Mesothelial cell of epicardium (in vitro differentiated cells): ENCODE measurements around the gene ABCA3. TPM values are rescaled to one million over a fixed set of nuclear protein-coding genes. Genes with fewer than 3 reads are reported as not detected.
A peak's percentile ranks its signal among the peaks of the same experiment; 100 is the strongest.

ENCODE experiments used
- DNase-seq, 2 experiments: peaks; one replicate each; pipeline ENCODE4 v3.0.0; 2021; ENCODE audit warnings: low spot score in 2 of 2; ENCODE audit not compliant: unreplicated experiment in 2 of 2
- H3K27ac Mint-ChIP-seq: 2 replicates; pipeline ENCODE4 v1.8.0; 2021; ENCODE audit warnings: mixed read lengths
- H3K27me3 Mint-ChIP-seq: 2 replicates; pipeline ENCODE4 v1.8.0; 2021; ENCODE audit warnings: low read depth, mixed read lengths
- H3K36me3 Mint-ChIP-seq: 2 replicates; pipeline ENCODE4 v1.8.0; 2021; ENCODE audit warnings: mixed read lengths
- H3K4me1 Mint-ChIP-seq: 2 replicates; pipeline ENCODE4 v1.8.0; 2021; ENCODE audit warnings: mixed read lengths
- H3K4me3 Mint-ChIP-seq: 2 replicates; pipeline ENCODE4 v1.8.0; 2021; ENCODE audit warnings: mild to moderate bottlenecking, moderate library complexity, mixed read lengths
- H3K9me3 Mint-ChIP-seq: 2 replicates; pipeline ENCODE4 v1.8.0; 2021; ENCODE audit warnings: mixed read lengths
- total RNA-seq: library from RNA; stranded (reverse); gene quantifications from 3 replicates; pipeline ENCODE4 v1.2.1, GENCODE V29; 2021
- TF ChIP-seq, protein P1 (sequence below): fragments of 200-600 bp; sonication (generic); IDR thresholded peaks from one replicate; pipeline ENCODE4 v1.5.0; 2021; ENCODE audit warnings: antibody characterized with exemption; ENCODE audit not compliant: unreplicated experiment

Gene ABCA3
- total RNA-seq, 1 donor from 2014 or later: 3.5 TPM

DNA sequence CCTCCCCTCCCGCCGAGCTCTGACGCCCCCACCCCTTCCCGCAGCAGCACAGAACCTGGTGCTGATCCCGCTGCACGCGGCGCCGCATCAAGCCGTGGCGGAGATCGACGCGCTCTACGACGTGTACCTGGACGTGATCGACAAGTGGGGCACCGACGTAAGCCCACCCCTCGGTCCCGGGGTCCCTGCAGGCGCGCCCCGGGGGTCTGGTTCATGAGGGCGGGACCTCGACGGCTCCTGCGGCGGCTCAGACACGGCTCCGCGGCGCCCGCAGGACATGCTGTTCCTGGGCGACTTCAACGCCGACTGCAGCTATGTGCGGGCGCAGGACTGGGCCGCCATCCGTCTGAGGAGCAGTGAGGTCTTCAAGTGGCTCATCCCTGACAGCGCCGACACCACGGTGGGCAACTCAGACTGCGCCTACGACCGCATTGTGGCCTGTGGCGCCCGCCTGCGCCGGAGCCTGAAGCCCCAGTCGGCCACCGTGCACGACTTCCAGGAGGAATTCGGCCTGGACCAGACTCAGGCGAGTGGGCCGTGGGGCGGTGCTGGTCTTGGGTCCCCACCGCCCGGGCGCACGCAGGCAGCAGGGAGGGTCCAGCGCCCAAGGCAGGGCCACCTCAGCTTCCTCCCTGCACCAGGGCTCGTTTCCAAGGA is 102.9 kb downstream of the ABCA3 start:
- Mint-ChIP-seq H3K4me3 (peak overlapping the region; percentile 46), H3K27ac (no peak overlapping the region), H3K36me3 (peaks cover 16% of the 10 kb centered on the region), H3K4me1 (peaks cover 2% of the 10 kb centered on the region), H3K9me3 (no peaks in the 10 kb centered on the region), H3K27me3 (peaks cover 44% of the 10 kb centered on the region)
- no peak for DNase-seq
- TF ChIP-seq, protein P1, sequence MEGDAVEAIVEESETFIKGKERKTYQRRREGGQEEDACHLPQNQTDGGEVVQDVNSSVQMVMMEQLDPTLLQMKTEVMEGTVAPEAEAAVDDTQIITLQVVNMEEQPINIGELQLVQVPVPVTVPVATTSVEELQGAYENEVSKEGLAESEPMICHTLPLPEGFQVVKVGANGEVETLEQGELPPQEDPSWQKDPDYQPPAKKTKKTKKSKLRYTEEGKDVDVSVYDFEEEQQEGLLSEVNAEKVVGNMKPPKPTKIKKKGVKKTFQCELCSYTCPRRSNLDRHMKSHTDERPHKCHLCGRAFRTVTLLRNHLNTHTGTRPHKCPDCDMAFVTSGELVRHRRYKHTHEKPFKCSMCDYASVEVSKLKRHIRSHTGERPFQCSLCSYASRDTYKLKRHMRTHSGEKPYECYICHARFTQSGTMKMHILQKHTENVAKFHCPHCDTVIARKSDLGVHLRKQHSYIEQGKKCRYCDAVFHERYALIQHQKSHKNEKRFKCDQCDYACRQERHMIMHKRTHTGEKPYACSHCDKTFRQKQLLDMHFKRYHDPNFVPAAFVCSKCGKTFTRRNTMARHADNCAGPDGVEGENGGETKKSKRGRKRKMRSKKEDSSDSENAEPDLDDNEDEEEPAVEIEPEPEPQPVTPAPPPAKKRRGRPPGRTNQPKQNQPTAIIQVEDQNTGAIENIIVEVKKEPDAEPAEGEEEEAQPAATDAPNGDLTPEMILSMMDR: no peak

DNA sequence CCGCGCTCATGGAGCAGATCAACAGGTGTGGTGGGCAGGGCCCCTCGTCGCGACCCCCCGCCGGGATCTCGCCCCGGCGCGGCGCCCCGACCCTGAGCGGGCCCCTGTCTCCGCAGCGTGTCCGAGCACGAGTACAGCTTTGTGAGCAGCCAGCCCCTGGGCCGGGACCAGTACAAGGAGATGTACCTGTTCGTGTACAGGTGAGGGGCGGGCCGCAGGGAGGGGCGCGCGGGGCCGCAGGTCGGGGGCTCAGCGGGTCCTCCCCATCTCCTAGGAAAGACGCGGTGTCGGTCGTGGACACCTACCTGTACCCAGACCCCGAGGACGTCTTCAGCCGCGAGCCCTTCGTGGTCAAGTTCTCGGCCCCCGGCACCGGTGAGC is 103.4 kb downstream of the ABCA3 start:
- Mint-ChIP-seq H3K36me3 (peaks cover 12% of the 10 kb centered on the region), H3K4me3 (peak overlapping the region; percentile 41), H3K9me3 (no peaks in the 10 kb centered on the region), H3K4me1 (peaks cover 2% of the 10 kb centered on the region), H3K27ac (no peak overlapping the region), H3K27me3 (peaks cover 44% of the 10 kb centered on the region)
- TF ChIP-seq, protein P1: no peak
- no peak for DNase-seq

GRCh38 chr16:2236337-2237101 is 104.0 kb downstream of the ABCA3 start, which contains the start of gene DNASE1L2:
Gene DNASE1L2, plus strand, starts transcription at chr16:2236444. Its CDS starts 373 bp downstream, at chr16:2236817.
- H3K9me3 Mint-ChIP-seq: no peaks in the 10 kb centered on the region
- peak within 1 kb of the TSS; percentile 41 for H3K4me3 Mint-ChIP-seq
- peaks cover 2% of the 10 kb centered on the region for H3K4me1 Mint-ChIP-seq
- DNase-seq: no peak
- peaks cover 44% of the 10 kb centered on the region for H3K27me3 Mint-ChIP-seq
- H3K27ac Mint-ChIP-seq: no peak within 1 kb of the TSS
- TF ChIP-seq, protein P1: no peak
- H3K36me3 Mint-ChIP-seq: peaks cover 12% of the 10 kb centered on the region

GRCh38 chr16:2235695-2236336 is 104.7 kb downstream of the ABCA3 start:
- Mint-ChIP-seq H3K4me3 (no peak overlapping the region), H3K27ac (no peak overlapping the region), H3K4me1 (peaks cover 2% of the 10 kb centered on the region), H3K27me3 (peaks cover 44% of the 10 kb centered on the region), H3K36me3 (peaks cover 12% of the 10 kb centered on the region), H3K9me3 (no peaks in the 10 kb centered on the region)
- TF ChIP-seq, protein P1: no peak
- no peak for DNase-seq

DNA sequence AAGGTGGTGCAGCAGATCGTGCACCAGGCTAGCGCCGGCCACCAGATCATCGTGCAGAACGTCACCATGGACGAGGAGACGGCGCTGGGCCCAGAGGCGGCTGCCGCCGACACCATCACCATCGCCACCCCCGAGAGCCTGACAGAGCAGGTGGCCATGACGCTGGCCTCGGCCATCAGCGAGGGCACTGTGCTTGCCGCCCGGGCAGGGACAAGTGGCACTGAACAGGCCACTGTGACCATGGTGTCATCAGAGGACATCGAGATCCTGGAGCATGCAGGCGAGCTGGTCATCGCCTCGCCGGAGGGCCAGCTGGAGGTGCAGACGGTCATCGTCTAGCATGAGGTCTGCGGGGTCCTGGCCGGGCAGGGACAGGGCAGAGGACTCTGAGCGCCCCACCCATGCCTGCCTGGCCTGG is 105.3 kb downstream of the ABCA3 start:
- Mint-ChIP-seq H3K27me3 (peaks cover 44% of the 10 kb centered on the region), H3K4me1 (peaks cover 2% of the 10 kb centered on the region), H3K36me3 (peaks cover 12% of the 10 kb centered on the region), H3K27ac (no peak overlapping the region), H3K4me3 (no peak overlapping the region), H3K9me3 (no peaks in the 10 kb centered on the region)
- TF ChIP-seq, protein P1: no peak
- DNase-seq: no peak
